Measurements from ENCODE around the gene PBX2.

Gene PBX2, protein sequence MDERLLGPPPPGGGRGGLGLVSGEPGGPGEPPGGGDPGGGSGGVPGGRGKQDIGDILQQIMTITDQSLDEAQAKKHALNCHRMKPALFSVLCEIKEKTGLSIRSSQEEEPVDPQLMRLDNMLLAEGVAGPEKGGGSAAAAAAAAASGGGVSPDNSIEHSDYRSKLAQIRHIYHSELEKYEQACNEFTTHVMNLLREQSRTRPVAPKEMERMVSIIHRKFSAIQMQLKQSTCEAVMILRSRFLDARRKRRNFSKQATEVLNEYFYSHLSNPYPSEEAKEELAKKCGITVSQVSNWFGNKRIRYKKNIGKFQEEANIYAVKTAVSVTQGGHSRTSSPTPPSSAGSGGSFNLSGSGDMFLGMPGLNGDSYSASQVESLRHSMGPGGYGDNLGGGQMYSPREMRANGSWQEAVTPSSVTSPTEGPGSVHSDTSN

DNA sequence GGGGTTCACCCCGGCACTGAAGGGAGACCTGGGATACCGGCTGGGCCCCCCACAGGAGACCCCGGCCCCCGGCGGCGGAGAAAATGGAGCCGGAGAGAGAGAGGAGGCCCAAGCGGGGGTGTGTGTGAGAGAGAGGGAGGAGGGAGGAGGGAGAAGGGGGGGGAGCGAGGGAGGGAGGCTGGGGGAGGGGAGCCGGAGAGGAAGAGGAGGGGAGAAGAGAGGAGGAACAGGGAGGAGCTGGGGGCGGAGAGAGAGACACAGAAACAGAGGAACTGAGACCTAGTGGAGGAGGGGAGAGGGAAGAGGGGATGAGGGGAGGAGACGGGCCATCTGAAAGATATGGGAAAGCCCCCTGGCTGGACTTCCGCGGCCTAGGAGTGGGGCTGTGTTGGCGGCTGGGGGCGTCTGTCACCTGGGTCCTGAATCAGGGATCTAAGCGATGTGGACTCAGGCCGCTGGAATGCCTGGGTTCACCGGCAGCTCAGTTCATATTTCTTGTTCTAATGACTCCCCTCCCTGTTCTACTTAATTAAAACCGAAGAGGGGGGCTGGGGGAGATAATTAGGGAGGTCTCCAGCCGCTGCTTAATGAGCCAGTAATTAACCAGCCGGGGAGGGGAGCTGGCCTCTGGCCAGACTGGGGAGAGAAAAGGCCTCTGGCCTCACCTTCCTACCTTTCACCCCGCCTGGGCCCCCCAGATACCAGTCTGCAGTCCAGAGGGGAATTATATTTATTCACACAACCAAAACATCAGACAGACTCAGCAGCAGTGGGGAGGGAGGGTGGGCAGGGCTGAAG lies at the start of gene PBX2:
TSS of gene PBX2 (minus strand) at position 149 of the 798 bp plus-strand sequence. CDS start 287 bp downstream, outside the sequence.
- H3K4me1 ChIP-seq (ENCODE audit: control insufficient read depth, insufficient read depth, low read length), result peaks cover 13% of the 10 kb centered on the region
- H3K36me3 ChIP-seq (ENCODE audit: control insufficient read depth, insufficient read depth, low read length), result peaks cover 9% of the 10 kb centered on the region
- peak within 1 kb of the TSS; percentile 68 for H3K9ac ChIP-seq (ENCODE audit: low read depth, low read length)
- H3K27me3 ChIP-seq (ENCODE audit: control insufficient read depth, insufficient read depth, low read length), result no peaks in the 10 kb centered on the region
- H3K4me3 ChIP-seq (ENCODE audit: low read depth, low read length), result peak within 1 kb of the TSS; percentile 54
- H3K9me3 ChIP-seq (ENCODE audit: control insufficient read depth, insufficient read depth, low read length), result no peaks in the 10 kb centered on the region

DNA sequence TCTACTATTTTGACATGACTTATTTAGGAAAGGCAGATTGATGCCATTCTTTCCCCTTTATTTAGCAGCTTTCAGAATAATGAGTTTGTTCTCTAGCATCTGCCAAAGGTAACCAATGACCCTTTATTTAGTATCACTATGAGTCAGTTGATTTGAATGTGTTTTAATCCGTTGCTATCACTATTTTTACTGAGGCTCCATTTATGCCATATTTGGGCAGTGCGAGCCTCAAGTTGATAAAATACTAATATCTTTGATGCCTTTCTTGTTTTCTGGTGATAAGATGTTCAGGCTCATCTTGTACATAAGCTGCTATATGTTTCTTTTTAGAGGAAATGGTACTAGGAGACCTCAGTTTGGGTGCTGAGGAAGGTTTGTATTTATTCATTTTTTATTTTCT lies 49.5 kb upstream of the PBX2 start:
- H3K4me1 ChIP-seq (ENCODE audit: control insufficient read depth, insufficient read depth, low read length), result no peaks in the 10 kb centered on the region
- H3K27me3 ChIP-seq (ENCODE audit: control insufficient read depth, insufficient read depth, low read length), result no peaks in the 10 kb centered on the region
- no peaks in the 10 kb centered on the region for H3K9me3 ChIP-seq (ENCODE audit: control insufficient read depth, insufficient read depth, low read length)
- H3K36me3 ChIP-seq (ENCODE audit: control insufficient read depth, insufficient read depth, low read length), result no peaks in the 10 kb centered on the region
- H3K9ac ChIP-seq (ENCODE audit: low read depth, low read length), result no peak overlapping the region
- no peak overlapping the region for H3K4me3 ChIP-seq (ENCODE audit: low read depth, low read length)

DNA sequence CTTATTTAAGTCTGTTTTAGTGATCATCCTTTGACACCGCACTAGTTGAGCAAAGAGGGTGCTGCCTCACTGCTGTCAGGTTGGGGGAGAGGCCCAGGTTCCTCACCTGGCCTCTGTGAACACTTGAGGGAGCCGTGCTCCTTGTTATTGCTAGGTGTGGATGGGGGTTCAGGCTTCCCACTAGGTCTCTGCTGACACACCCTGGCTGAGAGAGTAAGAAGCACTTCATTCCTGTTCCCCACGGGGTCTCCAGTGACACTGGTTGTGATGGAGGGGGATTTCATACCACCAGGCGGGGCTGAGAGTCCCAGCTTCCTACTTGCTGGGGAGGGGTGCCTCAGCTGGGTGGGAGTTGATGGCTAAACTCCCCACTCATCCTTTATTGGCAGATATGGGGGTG lies 44.9 kb upstream of the PBX2 start:
- no peaks in the 10 kb centered on the region for H3K36me3 ChIP-seq (ENCODE audit: control insufficient read depth, insufficient read depth, low read length)
- H3K27me3 ChIP-seq (ENCODE audit: control insufficient read depth, insufficient read depth, low read length), result no peaks in the 10 kb centered on the region
- H3K9me3 ChIP-seq (ENCODE audit: control insufficient read depth, insufficient read depth, low read length), result no peaks in the 10 kb centered on the region
- H3K4me1 ChIP-seq (ENCODE audit: control insufficient read depth, insufficient read depth, low read length), result no peaks in the 10 kb centered on the region
- no peak overlapping the region for H3K9ac ChIP-seq (ENCODE audit: low read depth, low read length)
- no peak overlapping the region for H3K4me3 ChIP-seq (ENCODE audit: low read depth, low read length)

DNA sequence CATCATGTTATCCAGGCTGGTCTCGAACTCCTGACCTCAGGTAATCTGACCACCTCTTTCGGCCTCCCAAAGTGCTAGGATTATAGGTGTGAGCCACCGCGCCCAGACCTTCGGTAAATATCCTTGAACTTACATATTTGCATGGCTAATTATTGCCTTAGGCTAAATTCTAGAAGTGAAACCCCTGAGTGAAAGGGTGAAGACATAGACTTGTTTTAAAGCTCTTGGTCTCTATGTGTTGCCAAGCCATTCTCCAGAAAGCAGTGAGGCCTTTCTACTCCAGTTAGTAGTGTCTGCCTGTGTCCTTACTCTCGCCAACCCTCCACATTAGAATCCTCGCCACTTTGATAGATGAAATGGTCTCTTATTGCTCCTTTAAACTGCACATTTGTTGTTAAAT lies 36.4 kb upstream of the PBX2 start:
- Histone ChIP-seq H3K9ac (ENCODE audit: low read depth, low read length) (no peak overlapping the region), H3K9me3 (ENCODE audit: control insufficient read depth, insufficient read depth, low read length) (no peaks in the 10 kb centered on the region), H3K36me3 (ENCODE audit: control insufficient read depth, insufficient read depth, low read length) (no peaks in the 10 kb centered on the region), H3K27me3 (ENCODE audit: control insufficient read depth, insufficient read depth, low read length) (no peaks in the 10 kb centered on the region), H3K4me3 (ENCODE audit: low read depth, low read length) (no peak overlapping the region), H3K4me1 (ENCODE audit: control insufficient read depth, insufficient read depth, low read length) (no peaks in the 10 kb centered on the region)

DNA sequence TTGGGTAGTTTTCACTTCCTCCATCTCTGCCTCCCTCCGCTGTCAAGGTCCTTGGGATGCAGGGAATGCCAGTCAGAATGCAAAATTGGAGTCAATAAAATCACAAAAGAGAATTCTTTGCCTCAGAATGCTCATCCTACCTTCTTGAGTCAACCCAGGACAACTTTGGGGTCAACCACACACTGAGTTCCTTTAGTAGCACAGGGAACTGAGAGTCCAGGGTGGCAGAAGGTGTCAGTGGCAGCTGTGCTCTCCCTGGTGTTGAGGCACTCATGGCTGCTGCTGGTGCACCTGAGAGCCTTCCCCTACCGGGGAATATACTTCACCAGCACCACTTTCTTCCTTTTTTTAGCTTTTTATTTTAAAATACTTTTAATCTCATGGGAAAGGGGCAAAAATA lies 34.7 kb upstream of the PBX2 start:
- no peak overlapping the region for H3K4me3 ChIP-seq (ENCODE audit: low read depth, low read length)

DNA sequence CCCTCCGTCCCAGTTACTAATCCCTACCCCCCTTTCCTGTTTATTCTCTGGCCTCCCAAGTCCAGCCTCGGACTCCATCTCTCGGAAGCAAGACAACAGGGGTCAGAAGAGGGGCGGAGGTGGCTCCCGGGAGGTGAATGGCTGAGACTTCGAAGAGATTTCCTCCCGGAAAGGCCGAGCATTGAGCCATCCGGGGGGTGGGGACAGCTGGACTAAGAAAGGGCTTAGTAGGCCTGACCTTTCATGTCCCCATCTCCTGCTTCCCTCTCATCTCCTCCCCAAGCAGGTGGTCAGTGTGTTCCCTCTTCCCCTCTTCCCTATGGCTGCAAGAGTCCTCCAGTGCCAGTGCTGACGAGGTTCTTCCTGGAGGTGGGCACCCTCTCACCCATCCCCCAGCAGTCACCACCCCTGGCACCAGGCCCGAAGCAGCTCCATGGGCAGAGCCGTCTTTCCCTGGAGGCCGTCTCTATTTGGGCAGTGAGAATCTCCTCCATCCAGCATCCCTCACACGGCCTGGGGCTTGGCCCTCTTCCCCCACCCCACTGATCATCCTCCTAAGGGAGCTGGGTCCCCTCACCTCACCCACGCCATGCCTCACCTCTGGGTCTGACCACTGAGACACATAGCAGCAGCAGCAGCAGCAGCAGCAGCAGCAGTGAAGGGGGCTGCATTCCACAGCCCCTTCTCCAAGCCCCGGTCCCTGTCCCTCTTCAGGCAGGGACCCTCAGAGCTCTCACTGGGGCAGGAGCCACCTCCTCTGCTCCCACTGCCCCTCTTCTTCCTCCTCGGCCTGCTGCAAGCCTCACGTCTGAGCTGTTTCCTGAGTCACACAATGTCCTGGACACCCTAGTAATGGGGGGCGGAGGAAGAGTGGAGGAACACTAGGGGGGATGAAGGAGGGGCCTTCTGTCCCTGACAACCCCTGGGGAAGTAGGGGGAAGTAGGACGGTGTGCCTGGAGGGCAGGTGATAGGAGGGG lies 33.5 kb upstream of the PBX2 start, which contains the start of gene NOTCH4:
TSS of gene NOTCH4 (minus strand) at position 810 of the 978 bp plus-strand sequence. CDS start at position 671, 139 bp downstream.
- Histone ChIP-seq H3K9ac (ENCODE audit: low read depth, low read length) (no peak within 1 kb of the TSS), H3K27me3 (ENCODE audit: control insufficient read depth, insufficient read depth, low read length) (no peaks in the 10 kb centered on the region)

More for the DNA sequence above, 34.7 kb upstream of the PBX2 start:
- Histone ChIP-seq H3K36me3 (ENCODE audit: control insufficient read depth, insufficient read depth, low read length) (no peaks in the 10 kb centered on the region), H3K27me3 (ENCODE audit: control insufficient read depth, insufficient read depth, low read length) (no peaks in the 10 kb centered on the region), H3K9ac (ENCODE audit: low read depth, low read length) (no peak overlapping the region), H3K4me1 (ENCODE audit: control insufficient read depth, insufficient read depth, low read length) (no peaks in the 10 kb centered on the region), H3K9me3 (ENCODE audit: control insufficient read depth, insufficient read depth, low read length) (no peaks in the 10 kb centered on the region)

DNA sequence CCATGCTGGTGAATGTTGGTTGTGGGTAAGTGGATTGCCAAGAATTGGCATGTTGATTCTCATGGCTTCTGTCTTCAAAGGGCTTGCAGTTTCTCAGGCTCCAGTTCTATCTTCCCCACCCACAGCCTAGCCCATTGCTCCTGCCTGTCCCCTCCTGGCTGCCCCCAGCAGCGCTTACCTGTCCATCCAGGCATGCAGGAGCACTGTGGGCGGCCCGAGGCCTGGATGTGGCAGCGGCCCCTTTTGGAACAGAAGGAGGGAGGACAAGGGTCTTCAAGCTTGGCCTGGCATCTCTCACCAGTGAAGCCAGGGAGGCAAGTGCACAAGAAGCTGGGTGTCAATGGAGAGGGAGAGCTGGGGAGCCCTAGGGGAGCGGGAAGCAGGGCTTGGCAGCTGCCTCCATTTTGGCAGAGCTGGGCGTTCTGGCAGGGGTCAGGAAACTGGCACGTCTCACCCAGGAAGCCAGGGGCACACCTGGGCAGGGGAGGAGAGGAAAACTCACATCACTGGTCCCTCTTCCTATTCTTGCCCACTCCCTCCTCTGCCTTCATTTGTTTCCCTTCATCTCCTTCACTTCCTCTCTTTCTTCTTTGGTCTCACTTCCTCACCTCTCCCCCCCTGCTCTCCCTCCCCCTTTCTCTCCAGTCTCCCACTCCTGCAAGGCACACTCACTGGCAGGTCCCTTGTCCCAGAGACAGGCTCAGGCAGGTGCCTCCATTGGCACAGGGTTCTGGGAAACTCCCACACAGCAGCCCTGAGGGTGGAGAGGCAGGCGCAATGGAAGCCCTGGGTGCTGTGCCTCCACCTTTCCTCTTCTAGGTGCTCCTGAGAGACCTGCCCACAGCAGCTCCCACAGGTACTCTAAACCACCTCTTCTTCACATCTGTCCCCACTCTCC lies 32.6 kb upstream of the PBX2 start:
- no peak overlapping the region for H3K9ac ChIP-seq (ENCODE audit: low read depth, low read length)
- H3K9me3 ChIP-seq (ENCODE audit: control insufficient read depth, insufficient read depth, low read length), result no peaks in the 10 kb centered on the region
- no peaks in the 10 kb centered on the region for H3K36me3 ChIP-seq (ENCODE audit: control insufficient read depth, insufficient read depth, low read length)
- H3K4me3 ChIP-seq (ENCODE audit: low read depth, low read length), result no peak overlapping the region
- no peaks in the 10 kb centered on the region for H3K4me1 ChIP-seq (ENCODE audit: control insufficient read depth, insufficient read depth, low read length)
- H3K27me3 ChIP-seq (ENCODE audit: control insufficient read depth, insufficient read depth, low read length), result no peaks in the 10 kb centered on the region

More for the DNA sequence above, 33.5 kb upstream of the PBX2 start, which contains the start of gene NOTCH4:
- Histone ChIP-seq H3K9me3 (ENCODE audit: control insufficient read depth, insufficient read depth, low read length) (no peaks in the 10 kb centered on the region), H3K4me1 (ENCODE audit: control insufficient read depth, insufficient read depth, low read length) (no peaks in the 10 kb centered on the region), H3K36me3 (ENCODE audit: control insufficient read depth, insufficient read depth, low read length) (no peaks in the 10 kb centered on the region), H3K4me3 (ENCODE audit: low read depth, low read length) (no peak within 1 kb of the TSS)

DNA sequence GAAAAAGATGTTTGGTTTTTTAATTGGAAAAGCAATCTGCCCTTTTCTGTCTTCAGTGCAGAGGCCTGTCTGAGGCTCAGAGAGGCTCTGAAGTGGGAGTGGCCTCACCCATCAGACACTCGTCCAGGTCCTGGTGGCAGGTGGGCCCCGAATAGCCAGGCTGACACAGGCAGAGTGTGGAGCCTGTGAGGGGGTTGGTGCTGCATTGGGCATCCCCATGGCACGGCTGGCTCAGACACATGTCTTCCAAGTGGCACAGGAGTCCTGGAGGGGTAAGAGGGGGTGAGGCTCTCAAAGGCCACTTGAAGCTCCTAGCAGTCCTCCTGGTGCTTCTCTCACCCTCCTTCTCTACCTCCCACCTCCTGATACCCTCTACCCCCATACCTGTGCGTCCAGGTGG lies 30.0 kb upstream of the PBX2 start:
- H3K9ac ChIP-seq (ENCODE audit: low read depth, low read length), result no peak overlapping the region
- no peaks in the 10 kb centered on the region for H3K9me3 ChIP-seq (ENCODE audit: control insufficient read depth, insufficient read depth, low read length)
- H3K4me1 ChIP-seq (ENCODE audit: control insufficient read depth, insufficient read depth, low read length), result no peaks in the 10 kb centered on the region
- H3K4me3 ChIP-seq (ENCODE audit: low read depth, low read length), result no peak overlapping the region
- H3K27me3 ChIP-seq (ENCODE audit: control insufficient read depth, insufficient read depth, low read length), result no peaks in the 10 kb centered on the region
- no peaks in the 10 kb centered on the region for H3K36me3 ChIP-seq (ENCODE audit: control insufficient read depth, insufficient read depth, low read length)

DNA sequence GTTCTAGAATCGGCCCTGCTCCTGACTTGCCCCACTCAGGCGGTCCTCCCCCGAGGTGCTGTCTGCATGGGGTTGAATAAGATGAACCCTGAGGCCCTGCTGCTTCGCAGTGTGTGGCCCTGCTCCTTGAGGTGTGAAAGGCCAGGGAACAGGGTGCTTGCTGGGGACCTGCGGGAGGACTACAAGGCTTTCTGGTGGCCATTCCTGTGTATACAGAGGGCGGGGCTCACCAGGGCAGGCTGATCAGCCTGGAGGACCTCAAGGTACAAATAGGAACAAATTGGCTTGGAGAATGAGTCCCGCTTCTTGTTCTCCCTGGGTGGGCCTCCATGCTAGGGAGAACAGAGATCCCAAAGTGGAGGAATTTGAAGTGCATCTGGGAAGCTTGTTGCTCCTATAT lies 28.2 kb upstream of the PBX2 start:
- no peak overlapping the region for H3K9ac ChIP-seq (ENCODE audit: low read depth, low read length)
- no peaks in the 10 kb centered on the region for H3K27me3 ChIP-seq (ENCODE audit: control insufficient read depth, insufficient read depth, low read length)
- H3K36me3 ChIP-seq (ENCODE audit: control insufficient read depth, insufficient read depth, low read length), result no peaks in the 10 kb centered on the region
- H3K9me3 ChIP-seq (ENCODE audit: control insufficient read depth, insufficient read depth, low read length), result no peaks in the 10 kb centered on the region
- no peaks in the 10 kb centered on the region for H3K4me1 ChIP-seq (ENCODE audit: control insufficient read depth, insufficient read depth, low read length)
- H3K4me3 ChIP-seq (ENCODE audit: low read depth, low read length), result no peak overlapping the region

DNA sequence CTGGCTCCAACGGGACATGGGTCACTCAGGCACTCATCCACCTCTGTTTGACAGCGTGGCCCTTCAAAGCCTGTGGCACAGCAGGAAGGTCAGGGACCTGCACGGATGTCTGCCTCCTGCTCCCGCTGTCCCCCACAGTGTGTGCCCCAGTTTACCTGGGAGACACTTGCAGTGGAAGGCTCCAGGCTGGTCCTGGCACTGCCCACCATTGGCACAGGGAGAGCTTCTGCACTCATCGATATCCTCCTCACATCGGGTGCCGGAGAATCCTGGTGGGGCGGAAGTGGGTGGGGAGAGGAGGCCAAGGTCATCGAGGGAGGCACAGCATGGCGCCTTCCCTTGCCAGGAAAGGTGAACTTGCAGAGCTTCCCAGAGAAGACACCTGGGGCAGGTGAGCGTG lies 27.0 kb upstream of the PBX2 start:
- Histone ChIP-seq H3K4me1 (ENCODE audit: control insufficient read depth, insufficient read depth, low read length) (no peaks in the 10 kb centered on the region), H3K9ac (ENCODE audit: low read depth, low read length) (no peak overlapping the region), H3K4me3 (ENCODE audit: low read depth, low read length) (no peak overlapping the region), H3K9me3 (ENCODE audit: control insufficient read depth, insufficient read depth, low read length) (no peaks in the 10 kb centered on the region), H3K27me3 (ENCODE audit: control insufficient read depth, insufficient read depth, low read length) (no peaks in the 10 kb centered on the region), H3K36me3 (ENCODE audit: control insufficient read depth, insufficient read depth, low read length) (no peaks in the 10 kb centered on the region)
